ENCODE measurements around the gene MEGF11.

MEGF11 gene

DNA sequence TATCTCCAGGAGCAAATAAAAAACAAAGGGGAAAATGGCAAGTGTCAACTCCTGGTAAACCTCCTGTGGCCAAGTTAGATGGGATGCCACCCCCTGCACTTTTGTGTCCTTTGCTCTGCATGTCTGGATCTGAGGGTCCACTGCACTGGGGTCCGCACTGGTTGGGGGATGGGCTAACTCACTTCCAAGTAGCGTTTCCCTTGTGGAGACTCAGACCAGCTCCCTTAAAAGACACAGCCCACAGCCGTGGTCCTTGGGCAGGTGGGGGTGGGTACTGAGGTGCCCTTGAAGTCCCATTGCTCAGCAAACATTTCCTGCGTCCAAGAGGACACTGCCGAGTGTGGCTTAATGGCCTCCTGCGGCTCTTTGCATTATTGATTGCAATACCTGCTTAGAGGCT is 188.2 kb downstream of the MEGF11 start:
- DNase-seq (ENCODE audit: low read depth in 2 of 2), result no peak

DNA sequence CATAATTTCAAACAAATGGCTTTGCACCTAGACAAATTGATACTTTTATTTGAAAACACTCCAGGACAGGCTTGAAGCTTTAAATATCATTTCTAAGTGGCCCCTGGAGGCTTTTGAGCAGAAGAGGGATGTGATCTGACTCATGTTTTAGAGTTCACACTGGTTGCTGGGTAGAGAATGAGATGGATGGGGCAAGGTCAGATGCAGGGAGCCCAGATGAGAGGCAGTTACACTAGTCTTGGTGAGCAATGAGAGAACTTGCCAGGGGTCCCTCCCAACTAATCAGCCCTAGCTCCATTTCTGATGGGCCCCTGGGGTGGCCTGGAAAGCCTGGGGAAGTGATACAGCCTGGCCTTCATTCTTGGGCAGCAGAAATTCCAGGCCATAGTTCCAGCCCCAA is 190.4 kb downstream of the MEGF11 start:
- no peak for DNase-seq (ENCODE audit: low read depth in 2 of 2)

DNA sequence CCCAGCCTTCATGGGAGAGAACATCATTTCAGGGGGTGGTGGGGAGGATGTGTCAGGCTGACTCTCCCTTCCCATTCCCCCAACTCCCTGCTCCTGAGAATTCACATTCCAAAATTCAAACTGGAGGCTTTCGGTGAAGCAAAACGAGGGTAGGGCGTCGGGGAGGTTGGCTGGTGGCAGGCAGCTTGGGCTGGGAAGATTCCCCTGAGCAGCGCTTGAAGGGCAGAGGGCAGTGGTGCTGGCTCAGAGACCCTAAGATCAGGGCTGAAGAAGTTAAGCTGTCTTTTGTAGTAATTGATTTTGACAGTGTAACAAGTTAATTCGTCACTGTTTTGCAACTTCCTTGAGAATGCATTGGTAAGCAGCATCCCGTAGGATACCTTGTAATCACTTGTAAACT is 196.5 kb downstream of the MEGF11 start:
- DNase-seq (ENCODE audit: low read depth in 2 of 2), result no peak

DNA sequence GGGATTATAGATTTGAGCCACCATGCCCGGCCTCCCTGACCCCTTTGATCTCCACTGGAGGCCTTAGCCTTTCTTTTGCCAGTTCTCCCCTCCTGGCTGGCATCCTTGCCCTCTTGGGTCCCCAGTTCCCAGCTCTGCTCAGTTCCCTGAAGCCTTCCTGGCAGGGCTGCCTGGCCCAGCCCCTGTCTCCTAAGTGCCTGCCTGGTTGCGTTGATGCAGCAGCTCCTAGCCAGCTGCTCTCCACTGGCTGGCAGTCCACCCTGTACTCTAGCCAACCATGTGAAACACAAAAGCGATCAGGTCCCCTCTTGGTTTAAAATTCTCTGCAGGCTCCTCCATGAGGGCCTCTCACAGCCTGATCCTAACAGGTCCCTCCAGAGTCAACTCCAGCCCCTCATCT is 199.6 kb downstream of the MEGF11 start:
- DNase-seq (ENCODE audit: low read depth in 2 of 2), result no peak

DNA sequence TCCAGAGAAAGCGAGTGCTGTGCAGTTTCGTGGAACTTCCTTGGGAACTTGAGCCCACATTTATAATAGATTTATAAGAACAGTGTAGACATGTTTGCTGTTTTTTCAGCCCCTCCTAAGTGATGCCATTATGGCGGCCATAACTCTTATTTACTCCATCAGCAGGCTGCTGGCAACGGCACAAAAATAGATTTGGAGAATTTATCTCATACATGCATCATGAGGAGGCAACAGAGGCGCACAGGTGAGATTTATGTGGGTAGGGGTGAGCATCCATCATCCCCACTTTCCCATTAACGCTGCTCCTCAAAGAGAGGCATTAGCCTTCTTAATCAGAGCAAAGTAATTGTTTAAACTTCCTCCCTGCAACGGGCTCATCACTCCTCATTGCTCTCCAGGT is 201.7 kb downstream of the MEGF11 start:
- DNase-seq (ENCODE audit: low read depth in 2 of 2), result no peak

DNA sequence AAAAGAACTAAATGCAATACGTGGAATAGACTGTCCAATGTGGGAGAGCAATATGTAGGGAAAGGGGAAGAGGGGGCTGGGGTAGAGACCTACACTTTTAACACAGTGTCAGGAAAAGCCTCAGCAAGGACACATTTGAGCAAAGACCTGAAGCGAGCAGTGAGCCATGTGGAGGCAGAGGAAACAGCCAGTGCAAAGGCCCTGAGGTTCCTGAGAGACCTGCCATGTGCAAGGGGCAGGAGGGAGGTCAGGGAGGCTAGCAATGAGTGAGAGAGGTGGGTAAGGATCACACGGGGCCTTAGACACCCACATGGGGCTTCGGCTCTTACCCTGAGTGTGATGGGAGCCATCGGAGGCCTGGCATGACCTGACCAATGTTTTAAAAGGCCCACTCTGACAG is 203.3 kb downstream of the MEGF11 start:
- no peak for DNase-seq (ENCODE audit: low read depth in 2 of 2)

DNA sequence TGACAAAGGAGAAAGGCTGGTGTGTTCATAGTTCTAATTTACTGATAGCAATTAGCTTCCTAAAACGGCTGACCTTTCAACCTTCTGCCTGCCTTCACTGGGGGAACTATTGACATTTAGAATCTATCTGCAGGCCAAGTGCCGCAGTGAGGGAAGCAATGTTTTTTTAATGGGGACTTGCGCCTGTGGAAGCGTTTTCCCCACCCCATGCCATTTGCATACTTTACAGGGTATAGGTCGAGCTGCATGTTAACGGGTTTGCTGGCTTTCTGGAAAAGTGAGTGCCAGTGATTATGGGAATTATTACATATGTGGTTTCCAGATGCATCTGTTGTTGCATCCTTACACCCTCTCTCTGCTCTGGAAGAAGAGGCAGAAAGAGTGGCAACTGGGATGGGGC is 204.2 kb downstream of the MEGF11 start:
- DNase-seq (ENCODE audit: low read depth in 2 of 2), result no peak

DNA sequence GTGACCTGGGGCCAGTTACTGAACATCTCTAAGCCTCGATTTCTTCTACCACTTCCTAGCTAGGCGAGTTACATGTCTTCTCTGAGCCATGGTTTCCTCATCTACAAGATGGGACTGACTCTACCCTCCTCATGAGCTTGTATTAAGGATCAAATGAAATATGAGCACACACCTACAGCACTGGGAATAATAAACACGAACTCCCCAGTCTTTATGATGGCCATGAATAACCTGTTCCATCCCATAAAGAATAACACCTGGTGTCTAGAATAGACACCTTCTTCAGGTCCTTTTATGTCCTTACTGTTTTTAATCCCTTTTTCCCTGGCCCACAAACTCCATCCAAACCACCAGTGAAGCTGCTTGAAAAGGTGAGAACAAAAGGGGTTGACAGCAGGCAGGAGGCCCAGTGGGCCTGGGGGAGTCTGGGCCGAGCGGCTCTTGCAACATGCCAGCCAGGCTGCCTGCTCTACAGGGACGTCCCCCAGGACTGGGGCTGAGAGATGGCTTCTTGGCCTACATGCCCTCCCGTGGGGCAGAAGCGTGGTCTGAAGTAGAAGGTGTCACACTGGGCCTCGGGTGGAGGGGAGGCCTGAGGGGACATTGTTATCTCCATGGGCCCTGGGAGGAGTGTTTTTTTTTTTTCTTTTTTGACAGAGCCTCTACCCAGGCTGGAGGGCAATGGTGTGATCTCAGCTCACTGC is 206.1 kb downstream of the MEGF11 start:
- DNase-seq (ENCODE audit: low read depth in 2 of 2), result no peak

DNA sequence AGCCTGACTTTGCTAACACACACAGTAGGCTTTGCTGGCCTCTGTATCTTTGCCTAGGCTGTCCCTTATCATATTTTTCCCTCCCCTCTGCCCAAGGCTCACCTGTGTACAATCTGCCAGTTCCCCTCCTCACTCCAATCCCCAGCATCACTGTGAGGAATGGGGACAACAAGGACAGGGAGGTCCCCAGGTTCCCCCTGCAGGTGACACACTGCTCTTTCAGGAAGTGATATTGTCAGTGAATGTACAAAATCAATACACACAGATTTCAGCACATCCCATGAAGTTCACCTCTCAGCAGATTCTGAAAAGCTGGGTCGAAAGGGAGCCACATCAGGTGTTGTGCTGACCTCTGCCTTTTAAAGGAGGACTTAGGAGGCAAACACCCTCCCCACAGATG is 206.8 kb downstream of the MEGF11 start:
- DNase-seq (ENCODE audit: low read depth in 2 of 2), result no peak

DNA sequence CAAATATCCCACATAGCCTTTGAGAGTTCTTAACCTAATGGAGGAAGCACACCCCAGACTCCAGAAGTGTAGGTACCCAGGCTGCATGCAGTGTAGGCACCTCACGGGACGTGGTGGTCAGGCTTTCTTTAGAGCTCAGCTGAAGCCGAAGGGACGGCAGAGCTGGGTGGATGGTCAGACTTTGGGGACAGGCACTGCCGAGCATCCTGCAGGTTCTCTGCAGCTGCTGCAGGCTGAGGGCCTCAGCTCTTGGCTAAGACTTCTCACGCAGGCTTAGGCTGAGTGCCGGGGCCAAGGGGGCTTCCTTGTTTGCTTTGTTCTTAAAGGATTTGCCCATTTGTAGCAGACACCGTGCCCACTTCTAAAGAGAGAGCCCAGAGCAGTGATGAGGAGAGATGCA is 207.2 kb downstream of the MEGF11 start:
- DNase-seq (ENCODE audit: low read depth in 2 of 2), result no peak

DNA sequence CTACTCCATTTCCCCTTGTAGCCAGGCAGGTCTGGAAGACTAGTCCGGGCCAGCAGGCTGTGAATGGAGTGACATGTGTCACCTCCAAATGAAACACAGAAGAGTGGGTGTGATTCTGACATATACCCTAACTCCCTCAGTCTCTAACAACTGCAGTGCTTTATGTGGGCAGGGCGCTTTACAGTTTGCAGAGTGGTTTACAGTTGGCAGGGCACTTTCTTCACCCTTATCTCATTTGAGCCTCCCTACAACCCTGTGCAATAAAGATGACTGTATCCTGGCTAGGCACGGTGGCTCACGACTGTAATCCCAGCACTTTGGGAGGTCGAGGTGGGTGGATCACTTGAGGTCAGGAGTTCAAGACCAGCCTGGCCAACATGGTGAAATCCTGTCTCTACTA is 208.0 kb downstream of the MEGF11 start:
- no peak for DNase-seq (ENCODE audit: low read depth in 2 of 2)

DNA sequence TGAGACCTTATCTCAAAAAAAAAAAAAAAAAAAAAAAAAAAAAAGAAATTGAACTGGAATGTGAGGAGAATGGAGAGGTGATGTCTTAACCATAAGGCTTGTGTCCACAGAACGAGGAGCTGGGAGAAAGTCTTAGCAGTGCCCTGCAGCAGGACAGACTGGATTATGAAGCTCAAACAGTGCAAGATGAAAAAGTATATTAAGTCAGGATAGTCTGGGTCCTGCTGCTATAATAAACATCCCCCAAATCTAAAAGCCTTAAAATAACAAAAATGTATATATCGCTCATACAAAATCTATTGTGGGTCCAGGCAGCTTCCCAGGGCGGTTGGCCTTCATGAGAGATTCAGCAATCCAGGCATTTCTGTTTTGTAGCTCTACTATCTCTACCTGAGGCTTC is 208.7 kb downstream of the MEGF11 start:
- no peak for DNase-seq (ENCODE audit: low read depth in 2 of 2)

DNA sequence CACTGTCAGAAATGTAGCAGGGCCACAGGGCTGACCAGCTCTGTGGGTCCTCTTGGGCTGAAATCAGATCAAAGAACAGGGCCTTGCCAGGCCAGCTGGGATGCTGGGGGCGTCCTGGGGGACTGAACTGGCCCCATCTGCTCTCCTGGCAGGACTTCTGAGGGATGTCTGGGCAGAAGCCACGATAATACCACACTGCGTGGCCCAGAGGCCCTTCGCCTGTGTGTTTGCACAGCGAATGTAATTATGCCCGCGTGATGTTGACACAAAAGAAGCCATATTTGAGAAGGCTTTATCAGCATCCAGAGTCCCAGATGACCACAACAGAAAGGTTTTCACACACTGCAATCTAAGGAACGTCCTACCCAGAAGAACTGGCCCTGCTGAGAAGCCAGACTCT is 210.3 kb downstream of the MEGF11 start:
- DNase-seq (ENCODE audit: low read depth in 2 of 2), result no peak

DNA sequence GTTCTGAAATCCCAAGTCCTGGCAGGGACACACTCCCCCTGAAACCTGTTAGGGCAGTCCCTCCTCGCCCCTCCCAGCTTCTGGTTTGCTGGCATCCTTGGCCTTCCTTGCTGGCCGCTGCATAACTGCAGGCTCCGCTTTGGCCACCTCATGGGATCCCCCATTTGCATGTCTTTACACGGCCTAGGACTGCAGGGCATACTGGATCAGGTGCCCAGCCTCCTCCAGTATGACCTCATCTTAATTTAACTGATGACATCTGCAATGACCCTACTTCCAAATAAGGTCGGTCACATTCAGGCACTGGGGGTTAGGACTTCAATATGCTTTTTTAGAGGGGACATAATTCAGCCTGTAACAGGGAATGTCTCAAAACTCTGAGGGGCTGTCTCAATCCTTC is 210.9 kb downstream of the MEGF11 start:
- no peak for DNase-seq (ENCODE audit: low read depth in 2 of 2)

DNA sequence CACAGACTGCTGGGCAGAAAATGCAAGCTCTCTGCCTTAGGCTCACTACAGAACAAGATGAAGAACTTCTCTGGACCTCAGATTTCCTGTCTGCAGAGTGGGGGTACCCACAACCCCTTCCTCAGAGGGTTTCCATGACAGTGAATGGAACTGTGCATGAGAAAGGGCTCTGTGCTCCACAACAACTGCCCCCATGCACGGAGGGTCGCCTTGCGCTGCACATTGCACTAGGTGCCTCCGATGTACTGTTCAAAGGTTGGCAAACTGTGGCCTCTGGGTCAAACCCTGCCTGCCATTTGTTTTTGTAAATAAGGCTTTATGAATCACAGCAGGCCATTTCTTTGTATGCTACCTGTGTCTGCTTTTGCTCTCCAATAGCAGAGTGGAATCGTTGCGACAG is 212.3 kb downstream of the MEGF11 start:
- no peak for DNase-seq (ENCODE audit: low read depth in 2 of 2)

DNA sequence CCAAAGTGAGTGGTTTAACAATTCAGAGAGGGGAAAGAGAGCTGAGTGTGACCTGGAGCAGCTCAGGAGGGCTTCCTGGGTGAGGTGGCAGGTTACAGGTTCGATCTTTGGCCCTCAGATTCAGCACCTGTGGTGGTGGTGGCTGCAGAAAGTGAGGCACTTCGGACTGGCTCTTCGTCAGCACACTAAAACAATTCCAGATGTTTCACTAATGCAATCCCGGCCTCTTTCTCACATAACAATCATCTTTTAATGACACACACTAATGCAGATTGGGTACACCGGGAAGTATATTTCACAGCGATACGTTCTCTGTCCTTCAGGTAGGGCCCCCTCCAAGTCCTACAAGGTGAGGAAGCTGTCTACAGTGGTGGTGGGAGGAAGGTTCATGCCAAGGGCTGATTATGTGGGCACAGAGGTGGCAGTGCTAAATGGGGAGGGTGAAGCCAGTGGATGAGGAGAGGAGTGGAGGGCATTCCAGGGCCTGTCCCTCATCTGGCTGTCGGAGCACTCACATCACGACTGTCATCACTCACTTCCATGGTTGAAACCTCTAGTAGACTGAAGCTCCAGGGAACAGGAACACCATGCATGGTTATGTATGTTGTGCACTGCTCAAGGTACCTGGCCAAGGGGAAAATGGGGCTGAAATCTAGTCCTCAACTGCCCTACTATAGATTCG is 213.2 kb downstream of the MEGF11 start:
- no peak for DNase-seq (ENCODE audit: low read depth in 2 of 2)

DNA sequence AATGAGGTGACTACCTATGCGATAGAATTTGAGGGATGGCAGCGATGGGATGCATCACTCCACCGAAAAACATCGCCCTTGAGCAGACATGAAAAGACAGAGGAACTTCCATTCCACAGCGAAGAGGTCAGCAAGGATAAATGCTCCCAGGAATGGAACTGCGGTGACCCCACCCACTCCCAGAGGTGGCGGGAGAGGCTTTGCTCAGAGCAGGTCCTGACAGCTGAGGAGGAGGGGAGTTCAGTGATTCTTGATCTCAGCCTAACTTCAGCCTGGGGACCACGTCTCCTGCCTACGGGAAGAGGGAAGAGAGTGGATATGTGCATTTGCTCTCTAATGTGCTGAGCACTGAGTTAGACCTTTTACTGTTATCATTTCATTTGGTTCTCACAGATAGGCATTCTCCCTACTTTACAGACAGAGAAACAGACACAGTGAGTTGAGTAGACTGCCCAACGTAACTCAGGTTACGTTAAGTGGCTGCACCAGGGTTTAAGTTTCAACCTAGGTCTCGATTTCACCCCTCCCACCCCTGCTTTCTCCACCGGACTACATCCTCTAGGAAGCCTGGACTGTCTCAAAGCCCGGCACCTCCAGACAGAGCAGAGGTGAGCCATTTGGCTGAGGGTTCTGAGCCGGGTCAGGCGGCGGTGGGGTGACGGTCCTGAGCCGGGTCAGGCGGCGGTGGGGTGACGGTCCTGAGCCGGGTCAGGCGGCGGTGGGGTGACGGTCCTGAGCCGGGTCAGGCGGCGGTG is 214.3 kb downstream of the MEGF11 start:
- DNase-seq (ENCODE audit: low read depth in 2 of 2), result no peak

DNA sequence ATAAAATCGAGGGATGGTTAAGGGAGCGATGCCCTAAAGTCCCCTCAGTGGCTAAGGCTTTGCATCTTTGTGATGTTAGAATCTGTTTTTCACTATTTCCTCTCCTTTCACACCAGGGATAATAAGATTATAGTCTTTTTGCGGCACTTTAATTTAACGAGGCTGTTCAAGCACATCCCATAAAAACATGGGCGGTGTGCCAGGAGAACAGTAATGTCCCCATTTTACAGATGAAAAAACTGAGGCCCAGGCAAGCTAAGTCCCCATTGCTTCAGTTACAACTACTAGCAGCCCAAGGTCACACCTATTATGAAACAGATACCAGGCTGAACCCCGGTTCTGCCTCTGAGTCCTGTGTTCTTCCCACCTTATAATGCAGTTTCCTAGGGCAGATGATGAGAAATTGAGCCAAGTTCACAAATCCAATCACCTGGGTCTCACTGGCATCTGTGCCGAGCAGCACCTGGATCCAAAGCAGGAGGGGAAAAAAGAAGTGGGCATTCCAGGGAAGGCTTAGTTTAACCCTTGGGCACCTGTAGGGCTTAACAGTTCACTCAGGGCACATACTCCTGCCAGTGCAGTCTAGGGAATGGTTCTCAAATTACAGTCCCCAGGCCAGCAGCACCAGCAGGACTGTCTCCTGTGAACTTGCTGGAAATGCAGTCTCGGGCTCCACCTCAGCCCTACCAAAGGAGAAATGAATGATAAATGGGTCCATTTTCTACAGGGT is 215.0 kb downstream of the MEGF11 start:
- DNase-seq (ENCODE audit: low read depth in 2 of 2), result no peak

DNA sequence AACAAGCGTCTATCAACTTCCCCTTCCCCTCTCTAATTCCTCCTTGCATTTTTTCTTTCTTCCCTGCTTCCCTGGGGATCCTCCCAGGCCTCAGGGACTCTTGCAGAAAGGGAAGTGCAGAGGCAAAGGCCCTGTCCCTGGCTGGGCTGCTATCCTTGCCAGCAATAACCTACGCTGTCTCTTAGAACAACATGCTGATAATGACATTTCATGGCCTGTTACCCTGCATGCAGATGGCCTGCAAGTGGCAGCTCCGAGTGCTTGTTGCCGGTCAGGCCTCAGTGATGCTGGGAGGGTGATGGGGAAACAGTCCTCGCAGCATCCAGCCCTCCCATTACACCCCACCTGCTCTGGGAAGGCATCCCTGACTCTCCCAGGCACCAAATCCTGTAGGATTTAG is 216.7 kb downstream of the MEGF11 start:
- DNase-seq (ENCODE audit: low read depth in 2 of 2), result no peak

DNA sequence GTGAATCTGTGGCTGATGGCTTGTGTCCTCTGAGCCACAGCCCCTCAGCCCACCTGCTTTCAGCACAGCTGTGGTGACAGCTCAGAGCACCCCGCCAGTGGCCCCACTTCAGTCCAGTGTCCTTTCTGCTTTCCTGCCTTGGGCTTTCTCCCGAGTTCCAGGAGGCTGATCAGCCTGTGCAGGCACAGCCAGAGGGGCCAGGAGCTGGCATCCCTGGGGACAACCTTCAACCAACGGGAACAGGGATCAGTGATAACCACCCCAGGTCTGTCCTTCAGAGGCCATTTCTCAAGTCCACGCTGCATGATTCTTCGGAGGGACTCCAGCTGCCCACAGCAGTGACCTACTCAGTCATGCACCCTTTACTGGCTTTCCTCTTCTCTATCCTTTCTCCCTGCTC is 217.6 kb downstream of the MEGF11 start:
- DNase-seq (ENCODE audit: low read depth in 2 of 2), result no peak

DNA sequence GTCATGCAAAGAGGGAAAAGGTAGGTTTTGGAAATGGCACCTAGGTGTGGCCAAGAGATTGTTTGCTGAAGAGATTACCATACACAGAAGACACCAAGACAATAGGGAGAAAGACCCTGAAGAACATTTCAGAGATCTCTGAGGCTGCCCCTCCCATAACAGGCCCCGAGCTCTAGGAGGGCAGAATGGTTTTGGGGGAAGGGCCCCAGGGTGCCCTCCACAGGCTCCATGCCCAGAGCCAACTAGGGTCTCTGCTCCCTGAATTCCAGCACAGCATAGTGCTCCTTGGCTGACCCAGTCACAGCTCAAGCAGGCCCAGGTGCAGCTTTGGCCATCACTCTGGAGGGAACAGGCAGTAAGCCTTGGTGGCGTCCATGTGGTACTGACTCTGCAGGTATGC is 220.4 kb downstream of the MEGF11 start:
- DNase-seq (ENCODE audit: low read depth in 2 of 2), result no peak

DNA sequence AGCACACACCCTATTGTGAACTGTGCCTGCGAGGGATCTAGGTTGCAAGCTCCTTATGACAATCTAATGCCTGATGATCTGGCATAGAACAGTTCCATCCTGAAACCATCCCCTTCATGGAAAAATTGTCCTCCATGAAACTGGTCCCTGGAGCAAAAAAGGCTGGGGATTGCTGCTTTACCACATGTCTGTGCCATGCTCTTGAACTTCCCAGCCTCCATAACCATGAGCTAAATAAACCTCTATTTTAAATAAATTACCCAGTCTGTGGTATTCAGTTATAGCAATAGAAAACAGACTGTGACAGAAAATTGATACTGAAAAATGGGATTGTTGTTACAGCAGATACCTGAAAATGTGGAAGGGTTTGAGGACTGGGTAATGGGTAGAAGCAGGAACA is 221.5 kb downstream of the MEGF11 start:
- DNase-seq (ENCODE audit: low read depth in 2 of 2), result no peak

Data from fibroblast of skin of left biceps (primary cell).